ENCODE measurements around the gene CT45A8. TPM values are rescaled to one million over a fixed set of nuclear protein-coding genes. Genes with fewer than 3 reads are reported as not detected.
"Not testable (repeated sequence)": the region's sequence is repeated elsewhere in the genome, so short reads cannot be mapped to it uniquely, and the experiment has no call there.

The CT45A8 gene
- total RNA-seq, 4 donors from 2014 or later: not detected

- WGBS: no CpG with 5 or more reads among the region's 16 CpGs
- H3K9me3 ChIP-seq; H3K4me3 ChIP-seq; DNase-seq (ENCODE audit: low spot score in 2 of 2); H3K27me3 ChIP-seq; H3K36me3 ChIP-seq; H3K27ac ChIP-seq; H3K4me1 ChIP-seq: not testable (repeated sequence)
Measured at GRCh38 chrX:135802687-135803086, 51.7 kb downstream of the CT45A8 start, which contains the start of gene CT45A6. CT45A6 (minus strand) TSS chrX:135802787; CDS start chrX:135798993, 3,794 bp downstream.

Other genes starting within 250 kb of the CT45A8 start
- not detected for gene CT45A1, start 140.9 kb downstream of the CT45A8 start, total RNA-seq
- not detected for gene CT45A3, start 86.3 kb downstream of the CT45A8 start, total RNA-seq
- gene CT45A5, start 69.0 kb downstream of the CT45A8 start, total RNA-seq: not detected
- not detected for gene CT45A6, start 51.8 kb downstream of the CT45A8 start, total RNA-seq
- gene CT45A2, start 34.5 kb downstream of the CT45A8 start, total RNA-seq: not detected
- not detected for gene CT45A7, start 17.3 kb downstream of the CT45A8 start, total RNA-seq
- not detected for gene CT45A9, start 17.3 kb upstream of the CT45A8 start, total RNA-seq
- not detected for gene CT45A10, start 38.9 kb upstream of the CT45A8 start, total RNA-seq
- gene SAGE1, start 39.2 kb upstream of the CT45A8 start, total RNA-seq: not detected
- gene MMGT1, start 119.5 kb upstream of the CT45A8 start, total RNA-seq: 10 to 100 TPM; 17.4 to 26.7 (median 23.3) TPM
- gene SLC9A6, start 130.9 kb upstream of the CT45A8 start, total RNA-seq: 10 to 100 TPM; 12.5 to 17.1 (median 15.3) TPM